GM21723 (cell line): ENCODE results near the gene KIF2C.
"Not testable (repeated sequence)": the region's sequence is repeated elsewhere in the genome, so short reads cannot be mapped to it uniquely, and the experiment has no call there.

Source experiments
- ATAC-seq: cut with Tn5 transposase; IDR thresholded peaks from one replicate; pipeline ENCODE4 v1.9.1; 2021; ENCODE audit warnings: mild to moderate bottlenecking, moderate library complexity; ENCODE audit not compliant: unreplicated experiment

The KIF2C gene

GRCh38 chr1:44810101-44810761 lies 70.6 kb downstream of the KIF2C start:
- ATAC-seq = no peak

- ATAC-seq = not testable (repeated sequence)
These were observed 71.1 kb downstream of the KIF2C start for GRCh38 chr1:44810762-44811105.

GRCh38 chr1:44811234-44811633 lies 71.6 kb downstream of the KIF2C start:
- no peak for ATAC-seq

- no peak for ATAC-seq
These were observed 73.3 kb downstream of the KIF2C start for GRCh38 chr1:44812822-44813543.

- ATAC-seq = not testable (repeated sequence)
These were observed 76.3 kb downstream of the KIF2C start for GRCh38 chr1:44815926-44816325.

- no peak for ATAC-seq
These were observed 77.7 kb downstream of the KIF2C start for GRCh38 chr1:44817307-44817706.
